Loucy (cell line): ENCODE data around the gene SH3PXD2B.

Source experiments
- H2AFZ ChIP-seq: fragments of 200-600 bp; sonication (generic); 2 replicates; pipeline ENCODE4 v1.6.0; 2016; ENCODE audit warnings: antibody characterized with exemption, mild to moderate bottlenecking, low read length, moderate library complexity
- H3F3A ChIP-seq: fragments of 200-600 bp; 2 replicates; pipeline ENCODE4 v1.6.0; 2016; ENCODE audit warnings: antibody characterized with exemption, low read depth, mild to moderate bottlenecking
- H3K27me3 ChIP-seq: fragments of 200-600 bp; sonication (generic); 2 replicates; pipeline ENCODE4 v1.6.1; 2014; ENCODE audit warnings: low read length, mild to moderate bottlenecking; ENCODE audit not compliant: insufficient read depth, poor library complexity, severe bottlenecking
- H3K36me3 ChIP-seq: fragments of 200-600 bp; sonication (generic); 2 replicates; pipeline ENCODE4 v1.6.1; 2016; ENCODE audit warnings: low read length; ENCODE audit not compliant: insufficient read depth
- H3K4me1 ChIP-seq: fragments of 200-600 bp; sonication (generic); 2 replicates; pipeline ENCODE4 v1.5.1; 2014; ENCODE audit warnings: low read length, mild to moderate bottlenecking; ENCODE audit not compliant: insufficient read depth, poor library complexity, severe bottlenecking
- H3K4me2 ChIP-seq: fragments of 200-600 bp; sonication (generic); 2 replicates; pipeline ENCODE4 v1.6.0; 2014; ENCODE audit warnings: antibody characterized with exemption, low read length, low read depth, mild to moderate bottlenecking; ENCODE audit not compliant: poor library complexity, severe bottlenecking
- H3K4me3 ChIP-seq: fragments of 200-600 bp; sonication (generic); 2 replicates; pipeline ENCODE4 v1.5.1; 2014; ENCODE audit warnings: low read length, mild to moderate bottlenecking, mixed read lengths; ENCODE audit not compliant: poor library complexity, severe bottlenecking
- H3K79me2 ChIP-seq: fragments of 200-600 bp; sonication (generic); 2 replicates; pipeline ENCODE4 v1.6.1; 2014; ENCODE audit warnings: low read length; ENCODE audit not compliant: insufficient read depth
- H3K9ac ChIP-seq: fragments of 200-600 bp; sonication (generic); 2 replicates; pipeline ENCODE4 v1.6.0; 2014; ENCODE audit warnings: mild to moderate bottlenecking, low read depth, low read length, moderate library complexity; ENCODE audit not compliant: poor library complexity, severe bottlenecking
- H3K9me2 ChIP-seq: fragments of 200-600 bp; sonication (generic); replicated peaks from 2 replicates; pipeline ENCODE4 v1.6.1; 2016; ENCODE audit warnings: low read depth, low read length, mixed read lengths
- H3K9me3 ChIP-seq: fragments of 200-600 bp; sonication (generic); 2 replicates; pipeline ENCODE4 v1.6.1; 2014; ENCODE audit warnings: mild to moderate bottlenecking, antibody characterized with exemption, low read length, low read depth; ENCODE audit not compliant: insufficient read depth
- H4K20me1 ChIP-seq: fragments of 200-600 bp; sonication (generic); 2 replicates; pipeline ENCODE4 v1.6.0; 2014; ENCODE audit warnings: antibody characterized with exemption, low read length, mild to moderate bottlenecking; ENCODE audit not compliant: insufficient read depth, poor library complexity, severe bottlenecking
- EZH2phosphoT487 ChIP-seq: fragments of 200-600 bp; IDR thresholded peaks from 2 replicates; pipeline ENCODE4 v1.6.1; 2018; ENCODE audit warnings: antibody characterized with exemption, mild to moderate bottlenecking, moderate library complexity, borderline replicate concordance
- TF ChIP-seq, protein P1 (sequence below): fragments of 200-600 bp; sonication (generic); conservative IDR thresholded peaks from 2 replicates; pipeline ENCODE4 v1.5.1; 2014; ENCODE audit warnings: mild to moderate bottlenecking, antibody characterized with exemption, low read length

The SH3PXD2B gene

DNA sequence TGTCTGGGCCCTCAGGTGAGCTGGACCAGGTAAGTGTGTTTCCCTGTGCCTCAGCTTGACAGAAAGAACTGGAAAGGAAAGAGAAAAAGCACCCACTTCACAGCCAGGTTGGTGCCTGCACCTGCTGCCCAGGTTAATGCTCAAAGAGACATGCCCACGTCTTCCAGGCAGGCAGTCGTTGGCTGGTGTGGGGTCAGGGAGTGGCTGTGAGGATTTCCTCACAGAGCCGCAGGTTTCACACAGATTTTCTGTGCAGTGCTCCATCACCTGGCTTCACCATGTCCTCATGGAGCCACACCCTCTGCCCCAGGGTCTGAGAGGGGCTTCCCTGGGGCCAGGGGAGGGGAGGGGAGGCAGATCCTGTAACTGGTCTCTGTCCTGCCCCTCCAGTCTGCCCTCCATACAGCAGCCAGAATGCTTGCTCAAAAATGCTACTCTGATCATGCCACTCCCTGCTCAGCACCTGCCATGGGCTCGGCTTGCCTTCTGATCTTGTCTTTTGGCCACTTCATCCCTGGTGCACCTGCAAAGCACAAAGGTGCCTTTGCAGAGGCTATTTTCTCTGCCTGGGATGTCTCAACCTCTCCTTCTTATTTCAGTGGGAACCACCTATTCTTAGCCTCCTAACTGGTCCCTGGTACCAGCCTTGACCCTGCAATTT is 88.2 kb downstream of the SH3PXD2B start:
- H3K9me2 ChIP-seq, result no peaks in the 10 kb centered on the region
- H3K9ac ChIP-seq, result no peak overlapping the region
- no peaks in the 10 kb centered on the region for H4K20me1 ChIP-seq
- H3F3A ChIP-seq, result no peaks in the 10 kb centered on the region
- no peak overlapping the region for H3K4me2 ChIP-seq
- H3K27me3 ChIP-seq, result no peaks in the 10 kb centered on the region
- H3K36me3 ChIP-seq, result no peaks in the 10 kb centered on the region
- H3K9me3 ChIP-seq, result peaks cover 3% of the 10 kb centered on the region; the same call in 1 of the 2 replicates
- TF ChIP-seq, protein P1, sequence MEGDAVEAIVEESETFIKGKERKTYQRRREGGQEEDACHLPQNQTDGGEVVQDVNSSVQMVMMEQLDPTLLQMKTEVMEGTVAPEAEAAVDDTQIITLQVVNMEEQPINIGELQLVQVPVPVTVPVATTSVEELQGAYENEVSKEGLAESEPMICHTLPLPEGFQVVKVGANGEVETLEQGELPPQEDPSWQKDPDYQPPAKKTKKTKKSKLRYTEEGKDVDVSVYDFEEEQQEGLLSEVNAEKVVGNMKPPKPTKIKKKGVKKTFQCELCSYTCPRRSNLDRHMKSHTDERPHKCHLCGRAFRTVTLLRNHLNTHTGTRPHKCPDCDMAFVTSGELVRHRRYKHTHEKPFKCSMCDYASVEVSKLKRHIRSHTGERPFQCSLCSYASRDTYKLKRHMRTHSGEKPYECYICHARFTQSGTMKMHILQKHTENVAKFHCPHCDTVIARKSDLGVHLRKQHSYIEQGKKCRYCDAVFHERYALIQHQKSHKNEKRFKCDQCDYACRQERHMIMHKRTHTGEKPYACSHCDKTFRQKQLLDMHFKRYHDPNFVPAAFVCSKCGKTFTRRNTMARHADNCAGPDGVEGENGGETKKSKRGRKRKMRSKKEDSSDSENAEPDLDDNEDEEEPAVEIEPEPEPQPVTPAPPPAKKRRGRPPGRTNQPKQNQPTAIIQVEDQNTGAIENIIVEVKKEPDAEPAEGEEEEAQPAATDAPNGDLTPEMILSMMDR, result no peak
- no peak for TF ChIP-seq EZH2phosphoT487
- no peak overlapping the region for H2AFZ ChIP-seq
- H3K4me1 ChIP-seq, result peaks cover 8% of the 10 kb centered on the region
- no peak overlapping the region for H3K4me3 ChIP-seq
- no peaks in the 10 kb centered on the region for H3K79me2 ChIP-seq

DNA sequence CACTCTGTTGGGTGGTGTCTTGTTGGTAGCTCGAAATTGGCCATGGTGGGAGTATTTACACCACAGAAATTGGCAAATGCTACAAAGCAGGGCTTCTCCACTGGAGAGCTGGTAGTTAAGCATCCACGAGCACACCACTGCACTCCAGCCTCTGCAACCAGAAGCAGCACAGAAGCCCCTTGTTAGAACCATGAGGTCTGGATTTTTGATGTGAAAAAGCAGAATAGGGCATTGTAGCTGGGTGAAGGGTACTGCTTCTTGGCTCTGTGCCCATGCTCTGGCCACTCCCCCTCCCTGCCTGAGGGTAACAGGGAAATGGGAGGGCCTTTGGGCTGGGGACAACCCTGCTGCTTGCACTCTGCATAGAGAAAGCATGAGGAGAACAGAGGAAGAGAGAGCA is 89.6 kb downstream of the SH3PXD2B start:
- H3K9me2 ChIP-seq, result no peaks in the 10 kb centered on the region
- TF ChIP-seq EZH2phosphoT487, result no peak
- TF ChIP-seq, protein P1, result no peak
- no peaks in the 10 kb centered on the region for H3K9me3 ChIP-seq
- no peaks in the 10 kb centered on the region for H3K27me3 ChIP-seq
- no peak overlapping the region for H3K9ac ChIP-seq
- no peak overlapping the region for H3K4me3 ChIP-seq
- no peak overlapping the region for H2AFZ ChIP-seq
- H3K4me2 ChIP-seq, result no peak overlapping the region
- H3K79me2 ChIP-seq, result no peaks in the 10 kb centered on the region
- no peaks in the 10 kb centered on the region for H4K20me1 ChIP-seq
- no peaks in the 10 kb centered on the region for H3F3A ChIP-seq
- peaks cover 8% of the 10 kb centered on the region for H3K4me1 ChIP-seq
- H3K36me3 ChIP-seq, result no peaks in the 10 kb centered on the region

DNA sequence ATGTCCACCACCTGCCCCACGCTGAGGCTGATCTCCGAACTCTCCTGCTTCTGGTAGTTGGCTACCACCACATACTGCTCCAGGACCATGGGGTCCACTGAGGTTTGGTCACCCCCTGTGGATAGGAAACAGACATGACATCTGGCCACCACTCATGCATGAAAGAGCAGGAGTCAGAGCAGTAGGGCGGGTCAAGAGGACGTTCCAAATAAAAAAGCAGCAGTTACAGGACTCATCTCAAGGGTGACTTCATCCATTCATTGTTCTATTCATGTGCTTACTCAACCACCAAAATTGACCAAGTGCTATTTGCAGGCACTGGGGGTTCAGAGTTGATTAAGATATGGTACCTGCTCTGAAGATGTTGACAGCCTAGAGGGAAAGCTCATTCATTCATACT is 91.6 kb downstream of the SH3PXD2B start:
- no peaks in the 10 kb centered on the region for H3K27me3 ChIP-seq
- no peaks in the 10 kb centered on the region for H3K9me3 ChIP-seq
- H3F3A ChIP-seq, result no peaks in the 10 kb centered on the region
- H3K4me2 ChIP-seq, result no peak overlapping the region
- TF ChIP-seq, protein P1, result no peak
- TF ChIP-seq EZH2phosphoT487, result no peak
- H3K9ac ChIP-seq, result no peak overlapping the region
- no peaks in the 10 kb centered on the region for H3K9me2 ChIP-seq
- H3K4me3 ChIP-seq, result no peak overlapping the region
- peaks cover 8% of the 10 kb centered on the region for H3K4me1 ChIP-seq
- no peak overlapping the region for H2AFZ ChIP-seq
- H4K20me1 ChIP-seq, result no peaks in the 10 kb centered on the region
- H3K36me3 ChIP-seq, result no peaks in the 10 kb centered on the region
- no peaks in the 10 kb centered on the region for H3K79me2 ChIP-seq
